CD14-positive monocyte (primary cell): ENCODE results near the gene UTP11. TPM values are rescaled to one million over a fixed set of nuclear protein-coding genes. Genes with fewer than 3 reads are reported as not detected.

ENCODE experiments used
- DNase-seq, 3 donors: peaks; one replicate each; pipeline ENCODE4 v3.0.0-alpha.2; 2011 to 2022
- H2AFZ ChIP-seq: 2 replicates; pipeline ENCODE4 v1.6.0; 2012; ENCODE audit warnings: mild to moderate bottlenecking, low read depth, low read length, inconsistent platforms; ENCODE audit not compliant: insufficient read depth, poor library complexity, severe bottlenecking
- H3K27ac ChIP-seq, 2 donors: 1 replicate in 1 of 2; 2 replicates in 1 of 2; pipeline ENCODE4 v1.5.1; 2012 to 2013; ENCODE audit warnings: low read length in 2 of 2, control low read depth in 1 of 2, inconsistent platforms in 1 of 2, low read depth in 1 of 2, mild to moderate bottlenecking in 1 of 2
- H3K27me3 ChIP-seq, 2 donors: one replicate each; pipeline versions ENCODE4 v1.6.0 to v1.6.1; 2011 to 2013; ENCODE audit warnings: low read length in 2 of 2; ENCODE audit not compliant: control insufficient read depth in 2 of 2, insufficient read depth in 2 of 2
- H3K36me3 ChIP-seq, 2 donors: replicated peaks in 1 of 2; 1 replicate in 1 of 2; 2 replicates in 1 of 2; pipeline versions ENCODE4 v1.5.1 to v1.6.1; 2012 to 2013; ENCODE audit warnings: low read length in 2 of 2, control low read depth in 1 of 2, inconsistent platforms in 1 of 2, mild to moderate bottlenecking in 1 of 2; ENCODE audit not compliant: insufficient read depth in 2 of 2, control insufficient read depth in 1 of 2
- H3K4me1 ChIP-seq, 2 donors: 1 replicate in 1 of 2; 2 replicates in 1 of 2; pipeline versions ENCODE4 v1.5.1 to v1.6.1; 2012 to 2013; ENCODE audit warnings: low read length in 2 of 2, control low read depth in 1 of 2, inconsistent platforms in 1 of 2, mild to moderate bottlenecking in 1 of 2, moderate library complexity in 1 of 2; ENCODE audit not compliant: insufficient read depth in 2 of 2, control insufficient read depth in 1 of 2
- H3K4me2 ChIP-seq: replicated peaks from 2 replicates; pipeline ENCODE3; 2012; ENCODE audit warnings: low read length, moderate library complexity, mild to moderate bottlenecking; ENCODE audit not compliant: poor library complexity, severe bottlenecking; ENCODE audit errors: extremely low read depth
- H3K4me3 ChIP-seq, 3 experiments: fragments of 200-600 bp in 1 of 3; sonication (generic) in 1 of 3; replicated peaks in 1 of 3; 1 replicate in 2 of 3; 2 replicates in 1 of 3; pipeline ENCODE4 v1.5.1; 2011 to 2013; ENCODE audit warnings: low read length in 3 of 3, mild to moderate bottlenecking in 3 of 3, control low read depth in 2 of 3, low read depth in 2 of 3, inconsistent platforms in 1 of 3, moderate library complexity in 1 of 3
- H3K79me2 ChIP-seq: 2 replicates; pipeline ENCODE4 v1.6.0; 2012; ENCODE audit warnings: mild to moderate bottlenecking, control low read depth, inconsistent platforms, low read length, moderate library complexity; ENCODE audit not compliant: insufficient read depth
- H3K9ac ChIP-seq: 2 replicates; pipeline ENCODE4 v1.6.0; 2017; ENCODE audit warnings: low read length, mild to moderate bottlenecking; ENCODE audit not compliant: insufficient read depth, poor library complexity, severe bottlenecking
- H3K9me3 ChIP-seq, 2 donors: replicated peaks in 1 of 2; 1 replicate in 1 of 2; 2 replicates in 1 of 2; pipeline versions ENCODE4 v1.5.1 to v1.6.1; 2012 to 2013; ENCODE audit warnings: low read length in 2 of 2, control low read depth in 1 of 2; ENCODE audit not compliant: control insufficient read depth in 1 of 2, insufficient read depth in 1 of 2
- H4K20me1 ChIP-seq: 2 replicates; pipeline ENCODE4 v1.6.0; 2012; ENCODE audit warnings: mild to moderate bottlenecking, low read length, control low read depth, moderate library complexity; ENCODE audit not compliant: insufficient read depth
- H3K27ac Mint-ChIP-seq, 7 donors: one replicate each; pipeline ENCODE4 v1.8.0; 2020; ENCODE audit warnings: mild to moderate bottlenecking in 7 of 7, mixed read lengths in 7 of 7, moderate library complexity in 6 of 7, inconsistent platforms in 2 of 7
- H3K27me3 Mint-ChIP-seq, 3 donors: one replicate each; pipeline ENCODE4 v1.8.0; 2021 to 2022; ENCODE audit warnings: low read depth in 3 of 3, mild to moderate bottlenecking in 3 of 3, mixed read lengths in 3 of 3, moderate library complexity in 3 of 3, inconsistent platforms in 1 of 3
- H3K36me3 Mint-ChIP-seq, 2 donors: one replicate each; pipeline ENCODE4 v1.8.0; 2020; ENCODE audit warnings: mixed read lengths in 2 of 2, inconsistent platforms in 1 of 2, mild to moderate bottlenecking in 1 of 2
- H3K4me1 Mint-ChIP-seq: one replicate; pipeline ENCODE4 v1.8.0; 2020; ENCODE audit warnings: mild to moderate bottlenecking, mixed read lengths
- H3K4me3 Mint-ChIP-seq, 2 donors: one replicate each; pipeline ENCODE4 v1.8.0; 2020; ENCODE audit warnings: mild to moderate bottlenecking in 2 of 2, mixed read lengths in 2 of 2, moderate library complexity in 1 of 2
- H3K9me3 Mint-ChIP-seq, 7 donors: one replicate each; pipeline ENCODE4 v1.8.0; 2020 to 2022; ENCODE audit warnings: mixed read lengths in 7 of 7, mild to moderate bottlenecking in 6 of 7, moderate library complexity in 6 of 7, inconsistent platforms in 2 of 7
- WGBS: methylation state at CpG from one replicate; pipeline ENCODE4 v1.1.5; 2013; ENCODE audit warnings: missing lambda C conversion rate; ENCODE audit not compliant: insufficient coverage; 5-methylcytosine and 5-hydroxymethylcytosine counted together
- intact Hi-C, 2 donors: fragments of 100-400 bp; cut with micrococcal nuclease; formaldehyde crosslinking; loops; one replicate each; pipeline versions ENCODE4 v1.15.0 to v1.15.1; 2023
- polyA plus RNA-seq, 3 donors: library from polyadenylated mRNA; depleted of rRNA in 1 of 3; unstranded in 2 of 3; stranded (reverse) in 1 of 3; fragments of 300-500 nt in 2 of 3; fragments of >200 nt in 1 of 3; fragmentation: Illumina TruSeq in 2 of 3; gene quantifications; 1 replicate in 2 of 3; 2 replicates in 1 of 3; pipeline ENCODE4 v1.2.3, GENCODE V29; 2012 to 2021
- TF ChIP-seq, protein P1 (sequence below): fragments of 200-600 bp; IDR thresholded peaks from one replicate; pipeline ENCODE4 v1.8.0; 2022; ENCODE audit warnings: antibody characterized with exemption, mild to moderate bottlenecking

The UTP11 gene
- polyA plus RNA-seq, 3 donors: 10.9 to 26.0 (median 20.5) TPM

GRCh38 chr1:38068980-38069340 is 56.4 kb downstream of the UTP11 start:
- no CpG with 5 or more reads among the region's 3 CpGs for WGBS
- intact Hi-C loops: no loop called here
- H3K36me3 ChIP-seq: no peaks in the 10 kb centered on the region
- no peaks in the 10 kb centered on the region for H4K20me1 ChIP-seq
- TF ChIP-seq, protein P1, sequence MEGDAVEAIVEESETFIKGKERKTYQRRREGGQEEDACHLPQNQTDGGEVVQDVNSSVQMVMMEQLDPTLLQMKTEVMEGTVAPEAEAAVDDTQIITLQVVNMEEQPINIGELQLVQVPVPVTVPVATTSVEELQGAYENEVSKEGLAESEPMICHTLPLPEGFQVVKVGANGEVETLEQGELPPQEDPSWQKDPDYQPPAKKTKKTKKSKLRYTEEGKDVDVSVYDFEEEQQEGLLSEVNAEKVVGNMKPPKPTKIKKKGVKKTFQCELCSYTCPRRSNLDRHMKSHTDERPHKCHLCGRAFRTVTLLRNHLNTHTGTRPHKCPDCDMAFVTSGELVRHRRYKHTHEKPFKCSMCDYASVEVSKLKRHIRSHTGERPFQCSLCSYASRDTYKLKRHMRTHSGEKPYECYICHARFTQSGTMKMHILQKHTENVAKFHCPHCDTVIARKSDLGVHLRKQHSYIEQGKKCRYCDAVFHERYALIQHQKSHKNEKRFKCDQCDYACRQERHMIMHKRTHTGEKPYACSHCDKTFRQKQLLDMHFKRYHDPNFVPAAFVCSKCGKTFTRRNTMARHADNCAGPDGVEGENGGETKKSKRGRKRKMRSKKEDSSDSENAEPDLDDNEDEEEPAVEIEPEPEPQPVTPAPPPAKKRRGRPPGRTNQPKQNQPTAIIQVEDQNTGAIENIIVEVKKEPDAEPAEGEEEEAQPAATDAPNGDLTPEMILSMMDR: no peak
- Mint-ChIP-seq H3K4me3 (no peak overlapping the region), H3K27me3 (peaks cover 1 to 16% (median 12%) of the 10 kb centered on the region in 3 donors), H3K27ac (no peak overlapping the region), H3K4me1 (no peaks in the 10 kb centered on the region), H3K36me3 (no peaks in the 10 kb centered on the region), H3K9me3 (peaks cover 0 to 2% (median 0%) of the 10 kb centered on the region in 7 donors)
- H3K27me3 ChIP-seq: peaks cover 0 to 3% of the 10 kb centered on the region in 2 donors
- H3K4me2 ChIP-seq: no peak overlapping the region
- H3K4me1 ChIP-seq: no peaks in the 10 kb centered on the region
- DNase-seq: no peak
- no peak overlapping the region for H3K4me3 ChIP-seq
- no peaks in the 10 kb centered on the region for H3K9me3 ChIP-seq
- H3K27ac ChIP-seq: no peak overlapping the region
- H3K79me2 ChIP-seq: no peaks in the 10 kb centered on the region
- no peak overlapping the region for H2AFZ ChIP-seq
- no peak overlapping the region for H3K9ac ChIP-seq

DNA sequence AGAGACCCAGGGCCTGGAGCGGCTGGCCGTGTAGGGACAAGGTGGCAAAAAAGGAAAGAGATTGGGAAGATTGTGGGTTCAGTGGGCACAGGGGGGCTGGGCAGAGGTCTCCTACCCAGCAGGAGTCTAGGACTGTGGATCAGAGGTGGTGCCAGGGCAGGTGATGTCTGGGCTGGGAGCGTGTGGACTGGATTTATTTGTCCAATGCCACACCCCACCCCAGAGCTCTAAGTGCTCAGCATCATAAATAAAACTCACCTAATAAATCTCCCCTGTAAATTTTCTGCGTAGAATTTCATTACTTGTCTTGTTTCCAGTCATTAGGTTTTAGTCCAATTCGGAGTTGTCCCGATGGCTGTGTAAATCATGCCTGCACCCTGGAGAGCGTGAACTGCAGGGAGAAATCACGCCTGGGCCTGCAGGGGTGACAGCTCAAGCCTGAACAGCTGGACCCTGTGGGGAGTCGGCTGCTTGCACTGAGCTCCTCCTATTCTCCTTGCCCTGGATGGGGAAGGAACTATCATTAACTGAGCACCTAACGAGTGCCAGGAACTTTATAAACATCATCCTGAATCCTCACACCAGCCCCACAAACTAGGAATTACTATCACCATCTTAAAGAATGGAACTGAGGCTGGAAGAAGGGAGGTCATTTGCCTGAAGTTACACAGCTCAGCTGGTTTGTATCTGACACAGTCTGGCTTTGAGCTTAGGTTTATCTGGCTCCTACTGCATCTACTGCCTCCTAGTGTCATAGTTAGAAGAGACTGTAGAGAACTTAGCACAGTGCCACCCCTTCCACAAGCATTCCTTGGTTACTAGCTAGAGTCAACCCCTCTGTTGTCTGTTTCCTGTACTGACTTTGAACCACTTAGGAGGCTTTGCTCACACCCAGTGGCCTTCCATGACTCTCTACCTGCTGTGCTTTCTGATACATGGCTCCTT is 59.0 kb downstream of the UTP11 start:
- Histone ChIP-seq H2AFZ (no peak overlapping the region), H3K36me3 (no peaks in the 10 kb centered on the region), H3K9me3 (no peaks in the 10 kb centered on the region), H3K27me3 (peaks cover 0 to 3% of the 10 kb centered on the region in 2 donors), H3K4me1 (no peaks in the 10 kb centered on the region), H3K4me3 (no peak overlapping the region), H3K4me2 (no peak overlapping the region), H3K79me2 (no peaks in the 10 kb centered on the region), H3K9ac (no peak overlapping the region), H3K27ac (no peak overlapping the region), H4K20me1 (no peaks in the 10 kb centered on the region)
- peaks cover 0 to 2% (median 0%) of the 10 kb centered on the region in 7 donors for H3K9me3 Mint-ChIP-seq
- H3K27ac Mint-ChIP-seq: no peak overlapping the region
- no peak overlapping the region for H3K4me3 Mint-ChIP-seq
- H3K36me3 Mint-ChIP-seq: no peaks in the 10 kb centered on the region
- TF ChIP-seq, protein P1: no peak
- WGBS: 84% methylated on average over 6 of the region's 10 CpGs
- intact Hi-C loops: no loop called here
- H3K27me3 Mint-ChIP-seq: peaks cover 3 to 16% (median 12%) of the 10 kb centered on the region in 3 donors
- DNase-seq: no peak
- H3K4me1 Mint-ChIP-seq: no peaks in the 10 kb centered on the region
